GM20000 (cell line): ENCODE data around the gene HOXC12.
A peak's percentile ranks its signal among the peaks of the same experiment; 100 is the strongest.

Source experiments
- DNase-seq: peaks from one replicate; pipeline ENCODE4 v3.0.0; 2012; ENCODE audit warnings: low spot score
- TF ChIP-seq, protein P1 (sequence below): IDR thresholded peaks from 2 replicates; pipeline ENCODE4 v1.5.1; 2012; ENCODE audit warnings: mild to moderate bottlenecking, control low read depth; ENCODE audit errors: extremely low read depth, missing control alignments

The HOXC12 gene

DNA sequence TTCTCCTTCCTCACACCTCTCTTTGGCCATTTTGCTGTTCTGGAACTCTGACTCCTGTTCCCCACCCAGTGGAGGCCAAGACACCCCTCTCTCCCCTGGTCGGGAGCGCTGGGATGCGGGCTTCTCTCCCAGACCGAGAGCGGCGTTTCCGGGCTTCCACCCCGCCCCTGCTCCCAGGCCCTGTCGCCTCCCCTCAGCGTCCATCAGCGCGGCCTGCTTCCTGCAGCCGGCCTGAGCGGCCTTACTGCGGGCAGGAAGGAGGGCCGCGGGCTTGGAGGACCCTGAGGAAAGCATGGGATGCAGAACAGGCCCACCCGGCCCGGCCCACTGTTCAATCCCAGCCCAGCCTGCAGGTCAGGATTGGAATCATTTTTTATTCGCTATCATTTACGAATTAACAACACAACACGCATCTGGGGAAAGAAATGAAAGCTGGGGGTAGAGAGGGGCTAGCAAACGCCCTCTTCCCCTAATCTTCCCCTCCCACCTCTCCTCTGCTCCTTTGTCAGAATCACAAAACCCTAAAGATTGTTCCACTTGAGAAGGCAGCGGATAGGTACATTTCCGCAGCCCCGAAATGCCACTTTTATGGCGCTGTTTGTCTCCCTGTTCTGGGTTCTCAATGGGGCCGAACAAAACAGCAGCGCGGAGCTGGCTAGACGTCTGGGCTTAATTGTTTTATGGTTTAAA, 50.3 kb downstream of the HOXC12 start:
- DNase-seq, result no peak
- TF ChIP-seq, protein P1, sequence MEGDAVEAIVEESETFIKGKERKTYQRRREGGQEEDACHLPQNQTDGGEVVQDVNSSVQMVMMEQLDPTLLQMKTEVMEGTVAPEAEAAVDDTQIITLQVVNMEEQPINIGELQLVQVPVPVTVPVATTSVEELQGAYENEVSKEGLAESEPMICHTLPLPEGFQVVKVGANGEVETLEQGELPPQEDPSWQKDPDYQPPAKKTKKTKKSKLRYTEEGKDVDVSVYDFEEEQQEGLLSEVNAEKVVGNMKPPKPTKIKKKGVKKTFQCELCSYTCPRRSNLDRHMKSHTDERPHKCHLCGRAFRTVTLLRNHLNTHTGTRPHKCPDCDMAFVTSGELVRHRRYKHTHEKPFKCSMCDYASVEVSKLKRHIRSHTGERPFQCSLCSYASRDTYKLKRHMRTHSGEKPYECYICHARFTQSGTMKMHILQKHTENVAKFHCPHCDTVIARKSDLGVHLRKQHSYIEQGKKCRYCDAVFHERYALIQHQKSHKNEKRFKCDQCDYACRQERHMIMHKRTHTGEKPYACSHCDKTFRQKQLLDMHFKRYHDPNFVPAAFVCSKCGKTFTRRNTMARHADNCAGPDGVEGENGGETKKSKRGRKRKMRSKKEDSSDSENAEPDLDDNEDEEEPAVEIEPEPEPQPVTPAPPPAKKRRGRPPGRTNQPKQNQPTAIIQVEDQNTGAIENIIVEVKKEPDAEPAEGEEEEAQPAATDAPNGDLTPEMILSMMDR, result no peak

DNA sequence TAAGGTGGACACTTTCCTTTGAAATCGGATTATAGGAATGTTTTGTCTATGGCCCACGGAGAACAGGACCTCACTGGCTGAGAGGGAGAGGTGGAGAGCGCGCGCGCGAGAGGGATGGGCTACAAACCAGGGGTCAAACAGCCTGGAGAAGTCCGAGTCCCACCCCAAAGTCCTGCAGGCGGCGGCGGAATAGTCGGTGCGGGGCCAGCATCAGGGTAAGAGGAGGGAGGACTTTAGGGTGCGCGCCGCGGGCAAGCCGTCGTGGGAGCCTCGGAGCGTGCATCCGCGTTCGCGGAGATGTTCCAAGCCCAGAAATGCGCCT, 50.8 kb downstream of the HOXC12 start:
- TF ChIP-seq, protein P1, result no peak
- DNase-seq, result no peak

DNA sequence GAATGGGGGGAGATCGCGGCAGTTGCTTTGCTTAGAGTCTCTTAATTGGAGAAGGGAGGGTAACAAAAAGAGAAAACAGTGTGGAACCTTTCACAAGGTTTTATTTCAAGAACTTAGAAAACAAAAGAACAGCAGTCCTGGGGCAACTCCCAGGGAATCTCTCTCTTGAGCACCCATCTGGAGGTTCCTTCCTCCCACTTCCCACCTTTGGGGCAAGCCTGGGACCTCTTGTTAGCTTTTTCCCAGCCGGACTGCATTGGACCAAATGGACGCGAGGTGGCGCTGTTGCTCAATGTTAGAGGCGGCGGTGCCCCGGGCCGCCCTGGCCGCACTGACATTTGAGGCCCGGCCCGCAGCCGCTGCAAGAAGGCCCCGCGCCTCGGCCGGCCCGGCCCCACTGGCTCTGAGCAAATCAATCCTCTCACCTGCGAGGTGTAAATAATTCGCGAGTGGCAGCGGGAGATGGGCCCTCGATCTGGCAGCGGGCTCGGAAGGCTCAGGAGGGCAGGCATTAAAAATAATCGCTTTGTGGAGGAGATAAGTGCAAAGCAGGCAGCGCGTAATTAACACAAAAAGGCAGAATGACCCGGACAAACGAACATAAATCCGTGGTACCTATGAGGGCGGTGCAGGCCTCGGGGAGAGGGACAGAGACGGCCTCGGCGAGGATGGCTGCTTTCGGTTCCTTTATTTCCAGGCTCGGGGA, 51.3 kb downstream of the HOXC12 start:
- TF ChIP-seq, protein P1, result peak; percentile 79
- peak; percentile 90 for DNase-seq

DNA sequence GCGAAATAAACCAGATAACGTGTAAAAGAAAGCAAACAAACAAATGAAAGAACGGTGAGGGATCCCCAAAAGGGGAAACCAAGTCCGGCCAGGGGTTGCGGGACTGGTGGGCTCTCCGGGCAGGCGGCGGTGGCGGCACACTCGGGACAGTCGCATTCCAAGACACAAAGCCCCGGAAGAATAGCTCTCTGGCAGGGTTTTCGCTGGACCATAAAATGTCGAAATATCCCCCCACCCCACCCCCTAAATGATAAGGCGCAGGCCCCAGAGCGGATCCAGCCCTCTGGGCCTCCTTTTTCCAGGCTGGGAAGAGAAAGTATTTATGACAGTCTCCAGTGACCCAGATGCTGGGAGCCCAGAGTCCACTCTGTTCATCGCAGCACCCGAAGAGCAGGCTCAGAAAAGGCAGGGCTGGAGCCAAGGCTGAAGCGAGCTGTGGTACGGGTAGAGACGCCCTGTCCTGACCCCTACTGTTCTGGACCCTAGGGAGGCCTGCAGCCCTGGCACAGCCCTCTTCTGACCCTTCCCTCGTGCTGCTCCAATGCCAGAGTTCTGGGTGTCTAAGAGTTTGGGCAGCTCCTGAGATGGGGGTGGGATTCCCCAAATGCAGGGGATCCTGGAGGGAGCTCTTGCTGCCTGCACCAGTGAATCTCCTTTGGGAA, 52.0 kb downstream of the HOXC12 start:
- TF ChIP-seq, protein P1, result no peak

DNA sequence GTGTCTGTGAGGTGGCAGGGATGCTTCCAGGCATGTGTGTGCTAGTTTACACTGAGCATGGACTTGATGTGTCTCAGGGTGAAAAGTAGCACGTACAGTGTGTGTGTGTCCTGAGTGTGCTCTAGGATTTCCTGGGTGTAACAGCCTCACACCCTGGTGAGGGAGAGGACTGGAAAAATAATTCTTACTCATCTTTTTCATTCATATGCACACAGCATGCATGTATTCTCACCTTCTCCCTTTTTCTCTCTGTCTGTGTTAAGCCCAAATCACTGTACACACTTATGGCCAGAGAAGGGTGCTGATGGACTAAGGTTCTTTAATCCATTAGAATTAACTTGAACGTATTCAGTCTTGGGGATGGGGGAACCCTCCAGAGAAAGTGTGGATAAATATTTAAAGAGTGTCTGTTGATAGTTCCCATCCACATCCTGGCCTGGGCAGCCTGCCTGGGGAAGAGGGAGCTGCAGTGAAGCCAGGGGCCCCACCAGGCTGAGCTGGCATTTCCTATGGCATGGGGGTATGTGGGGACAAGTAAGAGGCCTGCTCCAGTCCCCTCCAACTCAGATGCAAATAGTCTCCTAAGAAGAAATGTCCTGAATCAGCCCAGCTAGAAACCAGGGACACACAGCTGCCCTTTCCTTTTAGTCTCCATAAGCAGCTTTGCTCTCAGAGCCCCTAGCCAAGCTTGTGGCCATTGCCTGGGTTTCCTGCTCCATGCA, 53.0 kb downstream of the HOXC12 start:
- DNase-seq, result no peak
- TF ChIP-seq, protein P1, result no peak

More for the DNA sequence above, 52.0 kb downstream of the HOXC12 start:
- no peak for DNase-seq

DNA sequence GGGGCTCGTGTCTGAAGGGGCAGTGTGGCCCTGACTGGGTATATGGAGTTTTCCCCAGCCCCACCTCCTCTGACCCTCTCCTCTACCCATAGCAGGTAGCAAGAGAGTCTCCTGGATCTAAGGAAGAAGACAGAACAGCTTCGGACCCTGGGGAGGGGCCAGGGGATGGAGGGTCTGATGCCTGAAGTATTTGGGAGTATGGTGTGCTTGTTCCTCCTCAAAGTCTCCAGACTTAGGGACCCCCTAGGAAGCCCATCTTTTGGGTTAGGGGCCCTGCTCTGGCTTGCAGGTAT, 53.5 kb downstream of the HOXC12 start:
- no peak for DNase-seq
- TF ChIP-seq, protein P1, result no peak
